ENCODE results near the gene BMP4.

GRCh38 chr14:53946404-53947093, 10.1 kb downstream of the BMP4 start:
- TF ChIP-seq POLR2A (IDR thresholded peaks at IDR 0.05; ENCODE audit: low read depth, low read length) (no peak), POLR2AphosphoS5 (IDR thresholded peaks at IDR 0.05; ENCODE audit: low read depth, low read length) (no peak), TAF1 (IDR thresholded peaks at IDR 0.05; ENCODE audit: borderline replicate concordance, low read depth, low read length) (no peak)

All from GM12892 (cell line).